Vagina (tissue), 2 donors: Measurements from ENCODE around the gene CHIT1. TPM values are rescaled to one million over a fixed set of nuclear protein-coding genes. Genes with fewer than 3 reads are reported as not detected.

Source experiments
- DNase-seq, 2 donors: peaks; one replicate each; pipeline ENCODE4 v3.0.0-alpha.2; 2017; ENCODE audit errors: extremely low spot score in 2 of 2
- H3K27ac ChIP-seq: fragments of 200-600 bp; sonication (generic); one replicate; pipeline ENCODE4 v1.5.1; 2019
- H3K27me3 ChIP-seq: fragments of 200-600 bp; sonication (generic); one replicate; pipeline ENCODE4 v1.5.1; 2019
- H3K36me3 ChIP-seq, 2 donors: fragments of 200-600 bp; sonication (generic); one replicate each; pipeline ENCODE4 v1.5.1; 2017 to 2019
- H3K4me1 ChIP-seq: fragments of 200-600 bp; sonication (generic); one replicate; pipeline ENCODE4 v1.5.1; 2019
- H3K4me3 ChIP-seq, 2 donors: fragments of 200-600 bp; sonication (generic); 1 replicate in 1 of 2; 2 replicates in 1 of 2; pipeline ENCODE4 v1.5.1; 2016 to 2019
- H3K9me3 ChIP-seq: fragments of 200-600 bp; sonication (generic); one replicate; pipeline ENCODE4 v1.5.1; 2019
- CTCF ChIP-seq, 3 experiments: fragments of 450-650 bp in 2 of 3; fragments of 200-600 bp in 1 of 3; sonication (generic) in 1 of 3; IDR thresholded peaks; one replicate each; pipeline ENCODE4 v1.5.1; 2017 to 2019; ENCODE audit warnings: antibody characterized with exemption in 3 of 3, mild to moderate bottlenecking in 2 of 3, moderate library complexity in 2 of 3
- POLR2A ChIP-seq, 2 donors: fragments of 450-650 bp; IDR thresholded peaks; one replicate each; pipeline ENCODE4 v1.6.1; 2017; ENCODE audit warnings: antibody characterized with exemption in 2 of 2, mild to moderate bottlenecking in 2 of 2, moderate library complexity in 2 of 2
- POLR2AphosphoS5 ChIP-seq, 2 donors: sonication (generic); formaldehyde crosslinking; IDR thresholded peaks; one replicate each; pipeline ENCODE4 v1.9.0; 2017; ENCODE audit warnings: antibody characterized with exemption in 2 of 2, mild to moderate bottlenecking in 2 of 2, low read depth in 1 of 2; ENCODE audit not compliant: insufficient read depth in 1 of 2
- intact Hi-C: fragments of 100-400 bp; cut with DNase I; formaldehyde crosslinking; loops from one replicate; pipeline ENCODE4 v1.15.1; 2023
- total RNA-seq: library from RNA; depleted of rRNA; stranded (reverse); fragments of >200 nt; gene quantifications from one replicate; pipeline ENCODE4 v1.2.3, GENCODE V29; 2016

Gene CHIT1
- total RNA-seq, 1 donor from 2014 or later, result not detected

- TF ChIP-seq POLR2AphosphoS5 (IDR thresholded peaks at IDR 0.05; ENCODE audit: insufficient read depth in 1 of 2, low read depth in 1 of 2), result no peak
- no peak for TF ChIP-seq CTCF (IDR thresholded peaks at IDR 0.05)
- no peak for TF ChIP-seq POLR2A (IDR thresholded peaks at IDR 0.05)
- H3K27me3 ChIP-seq, result no peaks in the 10 kb centered on the region
- no peaks in the 10 kb centered on the region for H3K9me3 ChIP-seq
- H3K4me3 ChIP-seq, result no peak overlapping the region
- DNase-seq, result no peak
- intact Hi-C loops, result no loop called here
- no peak overlapping the region for H3K27ac ChIP-seq
- H3K4me1 ChIP-seq, result peaks cover 28% of the 10 kb centered on the region
- H3K36me3 ChIP-seq, result no peaks in the 10 kb centered on the region
These were observed 53.6 kb downstream of the CHIT1 start for GRCh38 chr1:203175827-203176241.

- Histone ChIP-seq H3K4me1 (peaks cover 28% of the 10 kb centered on the region), H3K27me3 (no peaks in the 10 kb centered on the region), H3K27ac (no peak within 1 kb of the TSS), H3K36me3 (no peaks in the 10 kb centered on the region), H3K4me3 (no peak within 1 kb of the TSS), H3K9me3 (no peaks in the 10 kb centered on the region)
- intact Hi-C loops, result no loop called here
- no peak for TF ChIP-seq POLR2AphosphoS5 (IDR thresholded peaks at IDR 0.05; ENCODE audit: insufficient read depth in 1 of 2, low read depth in 1 of 2)
- no peak for TF ChIP-seq POLR2A (IDR thresholded peaks at IDR 0.05)
- no peak for TF ChIP-seq CTCF (IDR thresholded peaks at IDR 0.05)
- DNase-seq, result no peak
These were observed 54.1 kb downstream of the CHIT1 start, which contains the start of gene MYBPH for GRCh38 chr1:203175237-203175826. MYBPH (minus strand) TSS chr1:203175826; CDS start chr1:203175755, 71 bp downstream.

GRCh38 chr1:203174324-203174985 is 55.0 kb downstream of the CHIT1 start:
- Histone ChIP-seq H3K4me3 (no peak overlapping the region), H3K27ac (no peak overlapping the region), H3K27me3 (no peaks in the 10 kb centered on the region), H3K9me3 (no peaks in the 10 kb centered on the region), H3K4me1 (peaks cover 28% of the 10 kb centered on the region), H3K36me3 (no peaks in the 10 kb centered on the region)
- TF ChIP-seq POLR2A (IDR thresholded peaks at IDR 0.05), result no peak
- intact Hi-C loops, result no loop called here
- no peak for DNase-seq

GRCh38 chr1:203173566-203173965 is 55.9 kb downstream of the CHIT1 start:
- H3K27me3 ChIP-seq, result no peaks in the 10 kb centered on the region
- no peak overlapping the region for H3K4me3 ChIP-seq
- H3K36me3 ChIP-seq, result no peaks in the 10 kb centered on the region
- peaks cover 28% of the 10 kb centered on the region for H3K4me1 ChIP-seq
- H3K27ac ChIP-seq, result no peak overlapping the region
- intact Hi-C loops, result no loop called here
- TF ChIP-seq POLR2AphosphoS5 (IDR thresholded peaks at IDR 0.05; ENCODE audit: insufficient read depth in 1 of 2, low read depth in 1 of 2) (no peak), CTCF (IDR thresholded peaks at IDR 0.05) (no peak), POLR2A (IDR thresholded peaks at IDR 0.05) (no peak)
- no peak for DNase-seq
- no peaks in the 10 kb centered on the region for H3K9me3 ChIP-seq

- no peak for TF ChIP-seq POLR2AphosphoS5 (IDR thresholded peaks at IDR 0.05; ENCODE audit: insufficient read depth in 1 of 2, low read depth in 1 of 2)
- no peak for TF ChIP-seq POLR2A (IDR thresholded peaks at IDR 0.05)
- no peak for TF ChIP-seq CTCF (IDR thresholded peaks at IDR 0.05)
- intact Hi-C loops, result no loop called here
- H3K27me3 ChIP-seq, result no peaks in the 10 kb centered on the region
- H3K9me3 ChIP-seq, result no peaks in the 10 kb centered on the region
- no peak overlapping the region for H3K27ac ChIP-seq
- DNase-seq, result no peak
- no peaks in the 10 kb centered on the region for H3K36me3 ChIP-seq
- H3K4me1 ChIP-seq, result peaks cover 23% of the 10 kb centered on the region
- no peak overlapping the region for H3K4me3 ChIP-seq
These were observed 56.4 kb downstream of the CHIT1 start for GRCh38 chr1:203173011-203173555.
